Activated CD8-positive, alpha-beta memory T cell treated with anti-CD3 and anti-CD28 coated beads for 48 hours (primary cell): ENCODE data around the gene PHF2.

Experiments
- DNase-seq, 3 experiments: peaks; one replicate each; pipeline ENCODE4 v3.0.0-alpha.2; 2020; ENCODE audit warnings: low read depth in 2 of 3, low spot score in 2 of 3

The PHF2 gene

GRCh38 chr9:93585695-93586094 is 9.3 kb downstream of the PHF2 start:
- DNase-seq, result no peak

GRCh38 chr9:93586290-93587057 is 10.1 kb downstream of the PHF2 start:
- no peak for DNase-seq

- DNase-seq, result no peak
These were observed 10.9 kb downstream of the PHF2 start for GRCh38 chr9:93587284-93587650.

GRCh38 chr9:93587651-93588347 is 11.4 kb downstream of the PHF2 start:
- no peak for DNase-seq

GRCh38 chr9:93588641-93589609 is 12.5 kb downstream of the PHF2 start:
- no peak for DNase-seq

- no peak for DNase-seq
These were observed 13.3 kb downstream of the PHF2 start for GRCh38 chr9:93589688-93590087.

GRCh38 chr9:93590609-93591234 is 14.3 kb downstream of the PHF2 start:
- no peak for DNase-seq

GRCh38 chr9:93591301-93592007 is 15.1 kb downstream of the PHF2 start:
- no peak for DNase-seq

GRCh38 chr9:93592008-93592642 is 15.7 kb downstream of the PHF2 start:
- DNase-seq, result no peak

GRCh38 chr9:93592643-93593021 is 16.2 kb downstream of the PHF2 start:
- DNase-seq, result no peak

GRCh38 chr9:93593144-93593658 is 16.8 kb downstream of the PHF2 start:
- no peak for DNase-seq

- no peak for DNase-seq
These were observed 17.8 kb downstream of the PHF2 start for GRCh38 chr9:93594041-93594756.

GRCh38 chr9:93595461-93595860 is 19.1 kb downstream of the PHF2 start:
- no peak for DNase-seq

GRCh38 chr9:93595861-93596365 is 19.5 kb downstream of the PHF2 start:
- no peak for DNase-seq

GRCh38 chr9:93596399-93596798 is 20.0 kb downstream of the PHF2 start:
- DNase-seq, result no peak

- DNase-seq, result no peak
These were observed 20.8 kb downstream of the PHF2 start for GRCh38 chr9:93597142-93597706.

GRCh38 chr9:93597871-93598646 is 21.7 kb downstream of the PHF2 start:
- DNase-seq, result no peak
